GM08714 (cell line): ENCODE measurements around the gene LRRC4C.

Experiments
- H3K4me3 ChIP-seq: fragments of 200-500 bp; sonication (Bioruptor generic); 2 replicates; pipeline ENCODE4 v1.5.1; 2014; ENCODE audit warnings: mild to moderate bottlenecking, low read length, inconsistent platforms
- ZNF274 ChIP-seq: IDR thresholded peaks from 2 replicates; pipeline ENCODE4 v1.6.1; 2012; ENCODE audit warnings: mild to moderate bottlenecking, low read depth, low read length

The LRRC4C gene

DNA sequence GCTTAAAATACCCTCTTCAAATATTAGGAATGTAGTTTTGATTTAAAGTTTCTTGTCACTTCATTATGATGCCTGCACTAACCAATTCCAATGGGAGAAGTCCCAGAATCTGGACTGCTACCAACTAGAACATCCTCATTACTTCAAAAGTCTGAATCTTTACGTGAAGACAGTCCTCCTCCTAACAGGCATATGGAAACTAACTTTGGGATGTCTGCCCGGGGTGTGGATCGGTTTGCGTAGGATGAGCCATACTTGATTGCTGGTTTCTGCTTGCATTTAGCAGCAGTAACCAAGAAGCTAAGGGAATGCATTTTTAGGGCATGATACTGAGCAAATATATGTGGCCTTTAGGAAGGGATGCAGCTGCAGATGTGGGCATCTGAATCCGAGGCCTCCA lies 177.1 kb downstream of the LRRC4C start:
- no peak for TF ChIP-seq ZNF274
- no peak overlapping the region for H3K4me3 ChIP-seq

DNA sequence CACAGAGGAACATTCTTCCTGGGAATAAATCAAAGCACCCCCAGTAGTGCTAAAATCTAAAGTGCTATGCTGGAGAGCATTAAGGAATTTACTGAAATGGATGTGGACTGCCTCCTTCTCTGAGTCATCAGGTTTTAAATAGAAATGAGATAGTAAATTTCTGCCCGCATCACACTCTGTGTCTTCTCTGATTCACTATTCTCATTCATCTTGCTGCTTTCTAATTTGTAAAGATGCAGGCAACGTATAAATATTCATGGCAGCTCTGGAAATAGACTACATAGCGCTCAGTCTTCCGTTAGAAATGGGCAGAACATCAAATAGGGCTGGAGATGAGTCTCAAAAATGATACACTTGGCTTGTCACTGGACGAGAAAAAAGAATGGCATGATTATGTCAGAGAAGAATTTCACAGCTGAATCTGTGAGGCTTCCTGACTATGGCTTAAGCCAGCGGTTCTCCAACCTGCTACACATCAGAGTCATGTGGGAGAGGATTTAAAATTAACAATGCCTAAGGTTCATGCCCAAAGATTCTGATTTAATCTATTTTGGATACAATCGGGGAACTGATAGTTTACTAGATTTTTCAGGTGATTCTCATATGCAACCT lies 178.2 kb downstream of the LRRC4C start:
- no peak overlapping the region for H3K4me3 ChIP-seq
- TF ChIP-seq ZNF274: no peak

DNA sequence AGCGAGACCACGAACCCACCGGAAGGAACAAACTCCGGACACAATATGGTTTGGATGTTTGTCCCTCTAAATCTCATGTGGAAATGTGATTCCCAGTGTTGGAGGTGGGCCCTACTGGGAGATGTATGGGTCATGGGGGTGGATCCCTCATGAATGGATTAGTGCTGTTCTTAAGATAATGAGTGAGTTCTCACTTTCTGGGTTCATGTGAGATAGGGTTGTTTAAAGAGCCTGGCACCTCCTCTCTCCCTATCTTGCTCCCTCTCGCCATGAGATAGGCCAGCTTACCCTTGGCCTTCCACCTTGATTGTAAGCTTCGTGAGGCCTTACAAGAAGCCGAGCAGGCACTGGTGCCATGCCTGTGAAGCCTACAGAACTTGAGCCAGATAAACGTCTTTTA lies 184.6 kb downstream of the LRRC4C start:
- TF ChIP-seq ZNF274: no peak
- no peak overlapping the region for H3K4me3 ChIP-seq

DNA sequence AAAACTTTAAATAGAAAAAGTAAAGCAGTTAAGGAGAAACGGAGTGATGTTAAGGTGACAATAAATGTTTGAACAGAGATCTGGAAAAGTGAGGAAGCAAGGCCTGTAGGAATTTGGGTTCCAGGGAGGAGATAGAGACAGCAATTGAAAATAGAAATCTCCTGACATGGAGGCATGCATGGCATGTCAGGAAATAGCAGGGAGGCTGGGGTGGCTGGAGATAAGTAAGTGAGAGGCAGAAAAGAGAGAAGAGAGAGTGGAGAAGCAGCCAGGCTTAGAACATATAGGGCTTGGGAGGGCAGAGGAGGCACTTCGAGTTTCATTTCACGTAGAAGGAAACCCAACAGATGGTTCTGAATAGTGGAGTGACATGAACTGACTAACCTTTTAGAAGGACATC lies 185.5 kb downstream of the LRRC4C start:
- TF ChIP-seq ZNF274: no peak
- H3K4me3 ChIP-seq: no peak overlapping the region

DNA sequence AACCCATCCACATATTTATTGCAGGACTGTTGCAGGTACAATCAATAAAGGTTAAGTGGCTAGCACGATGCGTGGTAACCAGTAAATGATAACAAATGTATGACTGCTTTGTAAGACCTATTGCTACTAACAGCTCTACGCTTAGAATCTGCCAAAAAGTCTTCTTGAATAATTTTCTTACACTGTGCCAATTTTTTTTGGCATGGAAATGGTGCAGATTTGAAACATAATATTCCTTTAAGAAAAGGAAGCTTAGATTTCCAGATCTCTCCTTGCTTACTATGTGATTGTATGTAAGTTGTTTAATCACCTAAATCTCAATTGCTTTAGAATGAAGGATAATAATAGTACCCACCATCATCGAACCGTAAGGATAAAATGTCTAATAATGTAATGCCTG lies 192.0 kb downstream of the LRRC4C start:
- no peak for TF ChIP-seq ZNF274
- H3K4me3 ChIP-seq: no peak overlapping the region

GRCh38 chr11:41256041-41256440 lies 203.4 kb downstream of the LRRC4C start:
- no peak overlapping the region for H3K4me3 ChIP-seq
- no peak for TF ChIP-seq ZNF274

DNA sequence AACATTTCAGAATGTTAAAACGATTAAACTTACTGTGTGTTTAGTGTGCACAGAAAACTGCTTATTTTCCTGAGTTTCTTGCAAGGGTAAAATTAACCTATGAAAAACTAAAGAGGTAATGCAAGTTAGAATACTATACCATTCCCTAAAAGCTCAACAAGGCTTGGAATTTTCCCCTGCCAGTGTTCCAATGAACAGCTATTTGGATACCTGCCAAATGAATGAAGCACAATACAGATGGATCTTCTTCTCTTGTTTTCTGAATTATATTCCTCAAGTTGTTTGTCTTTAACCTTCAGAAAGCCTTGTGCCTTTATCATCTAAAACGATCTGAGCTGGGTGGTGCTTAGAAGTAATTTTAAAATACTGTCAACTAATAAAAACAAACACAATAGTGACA lies 204.5 kb downstream of the LRRC4C start:
- H3K4me3 ChIP-seq: no peak overlapping the region
- TF ChIP-seq ZNF274: no peak

DNA sequence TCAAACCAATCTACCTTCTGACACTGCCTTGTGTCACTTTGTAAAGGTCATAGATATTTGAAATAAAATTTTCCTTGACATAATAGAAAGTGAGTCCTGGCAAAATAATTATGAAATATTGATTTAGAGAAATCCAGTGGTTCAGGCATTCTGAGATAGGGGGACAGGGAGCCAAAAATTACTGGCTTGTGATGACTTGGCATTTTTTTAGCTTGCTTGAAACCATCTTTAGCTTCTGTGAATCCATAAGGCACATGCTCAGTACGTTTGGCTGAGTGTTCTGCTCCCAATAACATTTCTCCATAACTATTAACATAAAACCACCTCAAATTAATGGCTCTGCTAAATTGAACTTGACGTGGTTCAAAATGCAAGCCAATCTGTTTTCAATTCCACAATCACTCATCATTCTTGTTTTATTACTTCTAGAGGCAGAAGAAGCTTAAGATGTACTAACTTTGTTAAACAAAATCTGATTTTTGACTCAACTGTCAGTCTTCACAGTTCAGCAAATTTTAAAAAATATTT lies 209.0 kb downstream of the LRRC4C start:
- no peak for TF ChIP-seq ZNF274
- no peak overlapping the region for H3K4me3 ChIP-seq

GRCh38 chr11:41247621-41248020 lies 211.8 kb downstream of the LRRC4C start:
- TF ChIP-seq ZNF274: no peak
- H3K4me3 ChIP-seq: no peak overlapping the region

DNA sequence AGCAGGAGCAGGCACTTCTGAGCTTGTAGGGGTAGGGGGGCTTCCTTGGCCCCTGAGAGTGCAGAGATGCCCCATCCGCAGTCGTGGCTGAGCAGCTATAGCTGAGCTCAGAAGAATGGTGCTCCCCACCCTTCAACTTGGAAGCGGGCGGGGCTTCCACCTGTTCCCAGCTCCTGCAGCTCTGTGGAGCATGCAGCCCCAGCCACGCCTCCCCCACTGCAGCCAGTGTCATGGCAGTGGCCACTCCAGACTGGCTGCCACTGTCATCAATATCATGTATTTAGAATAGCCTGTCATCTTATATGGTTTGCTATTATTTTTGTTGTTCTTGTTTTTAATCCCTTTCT lies 213.1 kb downstream of the LRRC4C start:
- H3K4me3 ChIP-seq: no peak overlapping the region
- TF ChIP-seq ZNF274: no peak

DNA sequence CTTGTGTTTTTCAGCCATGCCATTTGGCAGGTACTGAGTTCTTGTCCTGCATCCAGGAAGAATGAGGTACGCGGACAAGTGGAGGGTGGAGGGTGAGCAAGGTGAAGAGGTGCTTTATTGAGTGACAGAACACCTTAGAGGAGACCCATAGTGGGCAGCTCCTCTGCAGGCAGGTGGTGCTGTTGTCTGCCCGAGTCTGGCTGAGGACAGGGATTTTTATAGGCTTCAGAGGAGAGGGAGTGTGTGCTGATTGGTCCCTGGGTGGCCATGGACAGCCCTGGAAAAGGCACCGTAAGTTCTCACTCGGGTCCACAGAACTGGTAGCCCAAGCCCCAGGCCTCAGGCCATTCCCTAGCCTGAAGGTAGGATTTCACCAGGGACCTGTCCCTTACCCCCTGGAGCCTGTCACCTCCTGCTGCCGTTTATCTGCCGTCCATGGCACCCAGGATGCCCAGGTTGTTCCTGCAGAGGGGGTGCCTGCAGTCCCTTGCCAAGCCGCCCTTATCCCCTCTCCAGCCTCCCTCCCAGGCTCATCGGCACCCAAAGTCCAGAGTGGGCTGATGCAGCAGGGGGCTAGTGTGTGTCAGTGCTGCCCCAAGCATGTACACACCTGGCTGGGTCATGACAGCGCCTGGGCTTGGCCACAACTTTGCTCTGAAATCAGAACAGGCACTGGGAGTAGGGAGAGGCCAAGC lies 213.6 kb downstream of the LRRC4C start:
- no peak for TF ChIP-seq ZNF274

GRCh38 chr11:41245184-41245583 lies 214.3 kb downstream of the LRRC4C start:
- TF ChIP-seq ZNF274: no peak
- no peak overlapping the region for H3K4me3 ChIP-seq

More for the DNA sequence above, 213.6 kb downstream of the LRRC4C start:
- no peak overlapping the region for H3K4me3 ChIP-seq

DNA sequence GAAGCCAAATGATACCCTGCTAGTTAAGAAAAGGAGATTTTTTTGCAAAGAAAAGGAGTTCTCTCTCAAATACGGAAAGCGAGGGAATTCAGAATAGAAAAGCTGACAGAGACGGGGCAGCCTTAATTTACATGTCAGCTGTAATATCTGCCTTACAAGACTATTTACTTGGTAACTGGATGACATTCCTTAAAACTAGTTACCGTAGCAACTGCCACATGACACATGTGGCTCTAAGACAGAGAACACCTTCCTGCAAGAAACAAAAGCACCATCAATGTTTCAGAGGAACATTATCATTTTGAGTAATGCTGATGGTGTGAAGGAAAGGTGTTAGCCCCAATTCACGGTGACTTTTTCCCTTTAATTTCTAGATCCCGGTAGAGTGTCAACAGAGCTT lies 222.1 kb downstream of the LRRC4C start:
- no peak overlapping the region for H3K4me3 ChIP-seq
- no peak for TF ChIP-seq ZNF274

GRCh38 chr11:41235668-41236067 lies 223.8 kb downstream of the LRRC4C start:
- H3K4me3 ChIP-seq: no peak overlapping the region
- no peak for TF ChIP-seq ZNF274

- TF ChIP-seq ZNF274: no peak
Measured at GRCh38 chr11:41225856-41226633, 233.4 kb downstream of the LRRC4C start.

More at GRCh38 chr11:41225856-41226633, 233.4 kb downstream of the LRRC4C start:
- no peak overlapping the region for H3K4me3 ChIP-seq
